Stimulated activated CD4-positive, alpha-beta T cell treated with anti-CD3 and anti-CD28 coated beads, TNF-alpha, amount 100 ng/mL, for 24 hours (primary cell): Measurements from ENCODE around the gene HRH1.
A peak's percentile ranks its signal among the peaks of the same experiment; 100 is the strongest.
"Not testable (repeated sequence)": the region's sequence is repeated elsewhere in the genome, so short reads cannot be mapped to it uniquely, and the experiment has no call there.

Experiments used
- DNase-seq, 3 experiments: peaks; one replicate each; pipeline ENCODE4 v3.0.0-alpha.2; 2020; ENCODE audit warnings: low read depth in 3 of 3

The HRH1 gene

GRCh38 chr3:11172096-11172690 is 17.9 kb downstream of the HRH1 start:
- DNase-seq: no peak

DNA sequence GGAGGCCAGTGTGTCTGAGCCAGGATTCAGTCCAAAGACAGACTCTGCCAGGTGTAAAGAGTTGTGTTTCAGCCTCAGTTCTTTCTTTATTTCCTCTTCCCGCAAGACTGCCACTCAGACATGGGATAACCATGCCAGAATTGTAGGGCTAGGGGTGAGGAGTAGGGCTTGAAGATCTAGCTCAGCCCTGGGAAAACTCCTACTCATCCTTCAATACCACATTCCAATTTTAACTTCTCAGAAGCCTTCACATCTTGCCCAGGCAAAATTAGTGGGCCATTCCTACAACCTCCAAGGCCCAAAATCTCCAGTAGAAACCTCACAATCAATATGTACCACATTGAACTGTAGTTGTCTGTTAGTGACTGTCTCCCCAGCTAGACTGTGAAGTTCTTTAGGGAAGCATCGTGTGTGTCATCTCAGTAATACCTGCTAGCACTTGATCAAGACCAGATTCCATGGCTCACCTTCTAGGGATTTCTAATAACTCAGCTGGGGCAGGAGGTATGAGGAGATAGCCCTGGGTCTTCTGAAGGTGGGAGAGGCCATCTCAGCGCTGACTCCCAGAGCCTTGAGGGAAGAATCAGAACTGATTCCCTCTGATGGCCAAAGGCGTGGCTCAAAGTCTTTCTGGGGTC is 19.7 kb downstream of the HRH1 start:
- no peak for DNase-seq

DNA sequence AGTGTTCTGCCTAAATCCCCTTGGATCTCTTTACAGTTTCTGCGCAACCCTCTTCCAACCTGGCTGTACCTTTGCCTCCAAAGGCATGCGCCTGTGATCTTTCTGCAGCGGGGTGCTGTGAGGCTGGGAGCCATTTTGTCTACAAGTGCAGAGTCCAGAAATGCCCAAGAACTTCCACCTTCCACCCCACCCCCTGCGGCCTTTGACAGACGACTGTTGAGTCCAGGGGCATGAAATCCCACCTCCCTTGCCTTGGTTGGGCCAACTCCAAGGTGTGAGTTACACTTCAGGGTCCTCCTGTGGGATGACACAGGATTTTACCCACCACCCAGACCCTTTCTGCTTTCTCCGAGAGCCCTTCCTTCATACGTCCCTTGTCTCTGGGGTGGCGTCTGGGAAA is 24.1 kb downstream of the HRH1 start:
- DNase-seq: no peak

DNA sequence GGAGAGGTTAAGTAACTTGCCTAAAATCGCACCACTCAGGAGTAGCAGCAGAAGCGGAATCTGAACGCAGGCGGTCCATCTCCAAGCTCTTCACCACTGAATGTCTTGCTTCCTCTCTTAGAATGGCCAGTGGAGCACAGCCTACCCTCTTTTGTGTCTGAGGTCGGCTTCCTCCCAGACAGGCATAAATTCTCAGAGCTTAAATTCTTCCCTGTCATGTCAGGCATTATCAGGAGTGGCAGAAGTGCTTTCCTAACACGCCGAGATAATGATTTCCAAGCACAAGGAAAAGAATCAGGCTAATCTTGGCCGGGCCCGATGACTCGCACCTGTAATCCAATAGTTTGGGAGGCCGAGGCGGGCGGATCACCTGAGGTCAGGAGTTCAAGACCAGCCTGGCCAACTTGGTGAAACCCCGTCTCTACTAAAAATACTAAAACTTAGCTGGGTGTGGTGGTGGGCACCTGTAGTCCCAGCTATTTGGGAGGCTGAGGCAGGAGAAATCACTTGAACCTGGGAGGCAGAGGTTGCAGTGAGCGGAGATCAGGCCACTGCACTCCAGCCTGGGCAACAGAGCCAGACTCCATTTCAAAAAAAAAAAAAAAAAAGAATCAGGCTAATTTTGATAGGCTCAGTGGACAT is 30.2 kb downstream of the HRH1 start:
- not testable (repeated sequence) for DNase-seq

DNA sequence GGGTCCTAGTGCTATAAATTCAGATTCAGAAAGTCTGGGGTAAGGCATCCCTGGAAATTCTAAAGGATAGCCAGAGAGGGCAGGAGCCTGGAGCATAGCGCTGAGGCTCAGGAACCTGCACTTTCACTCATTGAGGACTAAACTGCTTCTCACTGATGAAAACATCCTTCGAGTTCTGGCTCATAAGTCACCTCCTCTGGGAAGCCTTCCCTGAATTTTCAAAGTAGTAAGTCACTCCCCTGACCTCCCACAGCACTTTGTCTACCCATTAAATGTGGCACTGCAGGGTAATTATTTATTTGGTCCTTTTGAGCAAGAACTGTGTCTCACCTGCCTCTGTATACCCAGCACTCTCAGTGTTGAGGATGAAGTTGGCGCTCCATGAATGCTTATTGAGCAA is 30.9 kb downstream of the HRH1 start:
- DNase-seq: no peak

DNA sequence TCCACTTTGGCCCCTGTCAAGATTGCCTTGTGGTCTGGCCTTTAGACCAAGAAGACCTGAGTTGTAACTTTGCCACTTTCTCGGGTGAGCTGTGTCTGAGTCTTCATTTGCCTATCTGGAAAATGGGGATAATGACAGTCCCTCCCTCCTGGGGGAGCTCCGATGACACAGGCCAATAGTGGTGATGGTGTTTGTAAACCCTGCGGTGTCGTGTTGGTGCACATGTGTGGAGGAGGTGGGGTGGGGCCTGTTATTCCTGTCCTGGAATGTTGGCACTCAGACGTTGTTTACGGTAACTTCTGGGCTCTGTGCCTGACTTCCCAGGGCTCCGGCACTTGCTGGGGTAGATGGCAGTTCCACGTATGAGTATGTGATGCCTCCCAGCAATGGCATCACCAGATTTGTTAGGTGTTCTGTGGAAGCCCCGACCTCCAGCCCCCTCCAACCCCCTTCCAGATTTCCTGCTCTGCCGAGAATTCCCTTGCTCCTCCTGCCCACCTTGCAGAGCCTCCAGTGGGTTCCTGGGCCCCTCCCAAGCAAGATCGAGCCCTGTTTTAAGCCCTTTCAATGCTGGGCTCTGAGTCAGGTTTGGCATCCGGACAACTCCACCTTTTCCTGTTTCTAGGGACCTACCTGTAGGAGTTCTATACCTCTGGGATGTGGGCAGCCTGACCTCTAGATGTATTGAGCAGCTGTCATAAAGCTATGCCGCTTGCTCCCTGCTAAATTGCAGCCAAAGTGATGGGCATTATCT is 31.4 kb downstream of the HRH1 start:
- DNase-seq: no peak

DNA sequence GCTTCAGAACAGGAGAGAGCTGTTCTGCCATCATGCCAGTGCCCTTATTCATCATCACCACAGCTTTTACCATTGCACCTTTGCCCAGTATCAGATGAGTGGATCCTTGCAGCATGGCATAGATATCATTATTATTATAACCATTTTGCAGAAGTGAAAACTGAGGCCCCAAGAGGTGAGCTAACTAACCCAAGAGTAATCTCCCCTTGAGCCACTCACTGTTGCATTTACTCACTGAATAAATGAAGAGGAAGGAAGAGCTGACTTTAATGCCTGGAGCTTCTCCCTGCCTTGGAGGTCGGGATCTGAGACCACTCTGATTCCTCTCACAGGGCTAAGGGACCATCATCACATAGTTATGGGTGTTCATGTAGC is 32.0 kb downstream of the HRH1 start:
- no peak for DNase-seq

- no peak for DNase-seq
These were observed 32.5 kb downstream of the HRH1 start for GRCh38 chr3:11186771-11187191.

GRCh38 chr3:11187681-11188080 is 33.4 kb downstream of the HRH1 start:
- no peak for DNase-seq

GRCh38 chr3:11188231-11188630 is 33.9 kb downstream of the HRH1 start:
- no peak for DNase-seq

DNA sequence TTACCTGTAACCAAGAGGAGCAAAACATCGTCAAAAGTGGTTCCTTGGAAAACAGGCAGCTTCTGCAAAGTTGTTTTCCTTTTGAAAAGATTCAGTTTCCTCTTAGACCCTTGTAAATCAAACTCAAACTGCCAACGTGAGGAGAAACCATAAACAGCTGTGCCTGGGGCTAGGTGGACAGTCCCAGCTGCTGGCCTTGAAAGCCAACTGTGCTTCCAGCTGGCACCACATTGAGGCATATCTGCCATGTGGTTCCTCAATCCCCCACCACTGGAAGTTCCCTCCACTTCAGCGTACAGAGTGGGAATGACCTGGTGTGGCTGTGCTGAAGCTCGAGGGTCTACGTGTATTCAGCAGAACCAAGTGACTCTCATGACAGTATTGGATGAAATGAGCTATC is 40.9 kb downstream of the HRH1 start:
- no peak for DNase-seq

GRCh38 chr3:11195721-11196332 is 41.5 kb downstream of the HRH1 start:
- DNase-seq: peak in 1 of 3 experiments; percentile 16

- DNase-seq: no peak
These were observed 43.2 kb downstream of the HRH1 start for GRCh38 chr3:11197484-11197883.

- no peak for DNase-seq
These were observed 43.8 kb downstream of the HRH1 start for GRCh38 chr3:11198070-11198469.

DNA sequence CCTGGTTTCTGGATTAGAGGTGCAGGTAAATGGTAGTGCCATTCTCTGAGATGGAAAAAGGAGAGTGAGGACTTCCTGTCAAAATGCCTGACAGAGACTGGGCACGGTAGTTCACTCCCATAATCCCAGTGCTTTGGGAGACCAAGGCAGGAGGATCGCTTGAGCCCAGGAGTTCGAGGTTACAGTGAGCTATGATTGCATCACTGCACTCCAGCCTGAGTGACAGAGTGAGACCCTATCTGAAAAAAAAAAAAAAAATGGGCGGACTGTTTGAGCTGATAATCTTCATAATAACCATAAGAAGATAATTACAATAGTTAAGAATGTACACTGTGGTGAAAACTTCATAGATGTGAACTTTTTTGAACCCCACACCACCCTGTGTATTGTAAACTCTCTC is 44.2 kb downstream of the HRH1 start:
- DNase-seq: no peak

DNA sequence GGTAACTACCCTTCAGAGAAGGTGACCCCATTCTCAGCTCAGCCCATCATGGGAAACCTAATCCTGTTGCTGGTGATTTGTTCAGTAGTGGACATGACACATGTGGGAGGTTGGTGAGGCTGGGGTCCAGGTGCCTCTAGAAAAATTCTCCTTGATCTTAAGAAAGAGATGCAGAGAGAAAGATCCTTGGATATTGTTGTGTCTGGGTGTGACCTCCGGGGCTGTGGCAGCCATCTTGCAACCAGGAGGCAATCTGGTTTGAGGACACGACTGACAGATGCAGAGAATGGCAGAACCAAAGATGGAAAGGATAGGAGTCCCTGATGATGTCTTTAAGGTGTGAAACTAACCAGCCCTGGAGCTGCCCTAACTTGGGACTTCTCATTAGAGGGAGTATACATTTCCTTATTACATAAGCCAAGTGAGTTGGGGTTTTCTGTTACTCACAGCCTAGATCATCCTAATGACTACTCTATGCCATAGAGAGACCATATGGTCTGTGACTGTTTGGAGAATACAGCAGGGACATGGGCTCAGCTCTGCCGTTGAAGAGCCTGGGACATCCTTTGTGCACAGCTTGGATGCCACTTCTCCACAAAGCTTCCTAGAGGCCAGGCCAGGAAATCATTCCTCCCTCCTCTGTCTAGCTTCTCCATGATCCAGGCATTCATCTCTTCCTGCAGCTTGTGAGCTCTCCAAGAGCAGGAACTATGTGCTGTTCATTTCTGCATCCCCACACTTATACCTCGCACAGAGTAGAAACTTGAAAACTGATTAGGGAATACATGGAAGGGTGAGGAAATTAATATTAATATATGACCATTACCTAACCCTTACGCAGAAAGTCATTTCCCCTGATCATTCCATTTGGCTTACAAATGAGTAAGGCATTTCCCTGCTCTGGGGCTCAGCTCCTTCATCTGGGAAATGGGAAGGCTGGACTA is 45.9 kb downstream of the HRH1 start:
- no peak for DNase-seq

DNA sequence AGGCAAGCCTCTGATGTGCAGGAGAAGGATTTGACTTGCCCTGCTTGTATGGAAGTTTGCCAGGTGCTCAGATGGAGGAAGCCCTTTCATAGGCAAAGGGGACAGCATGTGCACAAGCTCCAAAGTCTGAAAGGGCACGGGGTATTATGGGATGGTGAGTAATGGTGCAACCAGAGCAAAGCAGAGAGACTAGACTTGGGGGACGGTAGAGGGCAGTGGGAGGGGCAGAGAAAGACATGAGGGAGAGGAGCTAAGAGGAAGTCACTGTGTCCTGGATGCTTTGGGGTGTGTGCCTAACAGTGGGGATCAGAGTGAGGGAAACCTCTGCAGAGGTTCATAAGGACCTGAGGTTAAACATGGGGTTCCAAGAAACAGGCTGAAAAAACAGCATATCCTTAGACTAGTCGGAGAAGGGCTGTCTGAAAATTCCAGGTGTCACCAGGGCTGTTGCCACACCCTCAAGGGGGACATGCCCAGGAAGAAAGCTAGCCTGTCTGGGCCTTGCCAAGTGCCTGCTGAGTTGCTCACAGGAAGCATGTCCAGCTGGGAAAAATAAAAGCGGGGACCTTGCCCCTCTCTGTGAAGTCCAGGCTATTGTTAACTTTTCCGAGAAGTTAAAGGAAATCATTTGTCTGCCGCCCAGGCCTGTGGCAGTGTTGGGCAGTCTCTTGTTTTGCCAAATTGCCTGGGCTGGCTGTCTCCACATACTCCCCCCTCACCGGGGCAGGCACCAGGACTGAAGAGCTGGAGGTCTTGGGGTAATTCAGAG is 47.1 kb downstream of the HRH1 start:
- no peak for DNase-seq

DNA sequence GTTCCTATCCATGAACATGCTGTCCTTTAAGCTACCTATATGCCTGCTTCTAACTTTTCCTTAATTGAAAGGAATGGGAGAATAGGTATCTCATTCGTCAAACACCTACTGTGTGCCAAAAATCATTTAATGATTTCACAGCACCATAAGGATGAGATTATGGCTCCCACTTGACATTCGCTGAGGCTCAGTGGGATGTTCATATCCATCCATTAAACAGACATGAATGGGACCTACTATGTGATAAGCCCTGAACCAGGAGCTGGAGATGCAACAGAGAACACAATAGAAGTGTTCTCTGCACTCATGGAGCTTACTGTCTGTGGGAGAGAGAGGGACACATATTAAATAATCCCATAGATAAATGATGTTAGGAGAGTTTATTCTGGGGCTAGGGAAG is 49.7 kb downstream of the HRH1 start:
- no peak for DNase-seq

- DNase-seq: no peak
These were observed 50.5 kb downstream of the HRH1 start for GRCh38 chr3:11204697-11205348.

- not testable (repeated sequence) for DNase-seq
These were observed 51.6 kb downstream of the HRH1 start for GRCh38 chr3:11205881-11206280.
